Ovary (tissue), 9 donors: ENCODE measurements around the gene NXNL1. TPM values are rescaled to one million over a fixed set of nuclear protein-coding genes. Genes with fewer than 3 reads are reported as not detected.

Experiments used
- DNase-seq, 5 donors: peaks; one replicate each; pipeline ENCODE4 v3.0.0-alpha.2; 2019 to 2020
- H3K27ac ChIP-seq, 2 donors: fragments of 200-600 bp; one replicate each; pipeline versions ENCODE4 v1.5.1 to v1.8.0; 2019 to 2022
- H3K27me3 ChIP-seq: fragments of 200-600 bp; one replicate; pipeline ENCODE4 v1.8.0; 2022
- H3K36me3 ChIP-seq: fragments of 200-600 bp; sonication (generic); one replicate; pipeline ENCODE4 v1.5.1; 2019
- H3K4me1 ChIP-seq: one replicate; pipeline ENCODE4 v1.8.1; 2013; ENCODE audit warnings: mild to moderate bottlenecking, moderate library complexity; ENCODE audit not compliant: insufficient read depth
- H3K4me3 ChIP-seq: fragments of 200-600 bp; sonication (generic); one replicate; pipeline ENCODE4 v1.5.1; 2017
- H3K9me3 ChIP-seq, 2 donors: fragments of 200-600 bp in 1 of 2; sonication (generic) in 1 of 2; one replicate each; pipeline versions ENCODE4 v1.5.1 to v1.8.1; 2013 to 2019; ENCODE audit warnings: mild to moderate bottlenecking in 1 of 2, moderate library complexity in 1 of 2
- EP300 ChIP-seq: sonication (generic); formaldehyde crosslinking; IDR thresholded peaks from one replicate; pipeline ENCODE4 v1.6.1; 2017; ENCODE audit warnings: antibody characterized with exemption
- POLR2A ChIP-seq: fragments of 450-650 bp; IDR thresholded peaks from one replicate; pipeline ENCODE4 v1.6.1; 2017; ENCODE audit warnings: antibody characterized with exemption, mild to moderate bottlenecking, moderate library complexity
- WGBS, 3 donors: extraction: QIAGEN DNeasy Blood & Tissue Kit in 1 of 3; methylation state at CpG; one replicate each; pipeline versions ENCODE4 v1.1.5 to v1.1.7; 2013 to 2017; 5-methylcytosine and 5-hydroxymethylcytosine counted together
- intact Hi-C, 4 donors: fragments of 100-400 bp; cut with DNase I; formaldehyde crosslinking; loops; one replicate each; pipeline versions ENCODE4 v1.11.0 to v1.15.1; 2022 to 2023
- polyA plus RNA-seq, 2 donors: library from polyadenylated mRNA; stranded (reverse); fragments of 200-250 nt in 1 of 2; fragments of 350-450 nt in 1 of 2; fragmentation: Illumina TruSeq in 1 of 2; extraction: RNeasy Lipid Tissue Mini Kit (QIAGEN cat#74804) in 1 of 2; gene quantifications; one replicate each; pipeline ENCODE4 v1.2.3, GENCODE V29; 2013 to 2014
- total RNA-seq, 7 donors: library from RNA; depleted of rRNA in 2 of 7; stranded (reverse); fragments of >200 nt in 2 of 7; fragmentation: NEBNext Ultra II Directional in 3 of 7; extraction: Animal tissue kit (Norgen Biotek cat#: 25700) in 3 of 7; gene quantifications; one replicate each; pipeline versions ENCODE4 v1.1.0 to v1.2.4, GENCODE V29; 2016 to 2023
- TF ChIP-seq, protein P1 (sequence below), 3 donors: fragments of 450-650 bp in 2 of 3; fragments of 200-600 bp in 1 of 3; IDR thresholded peaks; one replicate each; pipeline versions ENCODE4 v1.5.1 to v1.8.0; 2016 to 2022; ENCODE audit warnings: antibody characterized with exemption in 3 of 3, mild to moderate bottlenecking in 1 of 3
- donor health status: DM: no; HTN: no; CAD: no; lungs with moderate emphysema.
- donor health status: DM: no; HTN: no; CAD: no.
- donor health status: Bipolar disorder and iron deficiency.
- donor health status: DM: yes; HTN: yes; CAD: no.
- donor health status: DM: no; HTN: no; CAD: no.
- donor health status: DM: yes; HTN: yes; CAD: no.

Gene NXNL1
- total and polyA plus RNA-seq, 9 donors, result 0.11 TPM; not detected in 8

- intact Hi-C loops, result loop anchor here in 1 of 4 donors (5.0 kb wide), 1 partner anchor 44 kb away; no protein-coding TSS in a partner anchor
- no peak for DNase-seq
- H3K36me3 ChIP-seq, result no peaks in the 10 kb centered on the region
- H3K4me1 ChIP-seq, result peaks cover 3% of the 10 kb centered on the region
- no peaks in the 10 kb centered on the region for H3K9me3 ChIP-seq
- H3K27me3 ChIP-seq, result no peaks in the 10 kb centered on the region
- no peak for TF ChIP-seq POLR2A
- no peak overlapping the region for H3K27ac ChIP-seq
- WGBS, 3 donors, result 85 to 88% (median 87%) methylated on average over 20 of the region's 20 CpGs
- H3K4me3 ChIP-seq, result no peak overlapping the region
These were observed 37.1 kb downstream of the NXNL1 start for GRCh38 chr19:17423429-17424208.

GRCh38 chr19:17421942-17422341, 38.8 kb downstream of the NXNL1 start:
- H3K27me3 ChIP-seq, result no peaks in the 10 kb centered on the region
- intact Hi-C loops, result loop anchor here in 1 of 4 donors (5.0 kb wide), 1 partner anchor 45 kb away; no protein-coding TSS in a partner anchor
- WGBS, 3 donors, result 96 to 98% (median 96%) methylated on average over 4 of the region's 4 CpGs

DNA sequence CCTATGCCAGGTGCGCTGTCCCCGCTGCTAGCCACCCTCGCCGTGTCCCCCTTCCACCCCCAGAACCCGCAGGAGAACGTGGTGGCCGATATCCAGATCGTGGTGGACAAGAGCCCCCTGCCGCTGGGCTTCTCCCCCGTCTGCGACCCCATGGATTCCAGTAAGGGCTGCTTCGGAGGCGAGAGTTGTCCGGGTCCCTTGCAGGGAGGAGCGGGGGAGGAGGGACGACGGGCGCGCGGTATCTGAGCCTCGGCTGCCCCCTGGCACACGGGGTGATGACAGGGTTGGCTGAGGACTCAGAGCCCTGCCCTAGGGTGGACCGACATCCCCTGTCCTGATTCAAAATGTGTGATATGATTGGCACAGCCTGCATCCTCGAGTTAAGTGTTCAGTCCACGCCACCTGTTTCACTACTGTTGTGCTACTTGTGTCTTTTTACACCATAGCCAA, 40.2 kb downstream of the NXNL1 start:
- peak overlapping the region; percentile 75 for H3K4me3 ChIP-seq
- H3K27ac ChIP-seq, result peak overlapping the region in 1 of 2 donors; percentile 31
- H3K27me3 ChIP-seq, result no peaks in the 10 kb centered on the region
- H3K9me3 ChIP-seq, result no peaks in the 10 kb centered on the region
- peak; percentile 55 to 73 (median 71) for DNase-seq
- TF ChIP-seq, protein P1, sequence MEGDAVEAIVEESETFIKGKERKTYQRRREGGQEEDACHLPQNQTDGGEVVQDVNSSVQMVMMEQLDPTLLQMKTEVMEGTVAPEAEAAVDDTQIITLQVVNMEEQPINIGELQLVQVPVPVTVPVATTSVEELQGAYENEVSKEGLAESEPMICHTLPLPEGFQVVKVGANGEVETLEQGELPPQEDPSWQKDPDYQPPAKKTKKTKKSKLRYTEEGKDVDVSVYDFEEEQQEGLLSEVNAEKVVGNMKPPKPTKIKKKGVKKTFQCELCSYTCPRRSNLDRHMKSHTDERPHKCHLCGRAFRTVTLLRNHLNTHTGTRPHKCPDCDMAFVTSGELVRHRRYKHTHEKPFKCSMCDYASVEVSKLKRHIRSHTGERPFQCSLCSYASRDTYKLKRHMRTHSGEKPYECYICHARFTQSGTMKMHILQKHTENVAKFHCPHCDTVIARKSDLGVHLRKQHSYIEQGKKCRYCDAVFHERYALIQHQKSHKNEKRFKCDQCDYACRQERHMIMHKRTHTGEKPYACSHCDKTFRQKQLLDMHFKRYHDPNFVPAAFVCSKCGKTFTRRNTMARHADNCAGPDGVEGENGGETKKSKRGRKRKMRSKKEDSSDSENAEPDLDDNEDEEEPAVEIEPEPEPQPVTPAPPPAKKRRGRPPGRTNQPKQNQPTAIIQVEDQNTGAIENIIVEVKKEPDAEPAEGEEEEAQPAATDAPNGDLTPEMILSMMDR (IDR thresholded peaks at IDR 0.05), result peak in 1 of 3 donors; percentile 20
- no peak for TF ChIP-seq POLR2A
- WGBS, 3 donors, result 4 to 8% (median 4%) methylated on average over 24 to 25 of the region's 25 CpGs
- H3K4me1 ChIP-seq, result peaks cover 3% of the 10 kb centered on the region
- no peaks in the 10 kb centered on the region for H3K36me3 ChIP-seq
- intact Hi-C loops, result loop anchor here in 1 of 4 donors (5.0 kb wide), 1 partner anchor 47 kb away; no protein-coding TSS in a partner anchor

More at GRCh38 chr19:17421942-17422341, 38.8 kb downstream of the NXNL1 start:
- H3K9me3 ChIP-seq, result no peaks in the 10 kb centered on the region
- no peaks in the 10 kb centered on the region for H3K36me3 ChIP-seq
- peaks cover 3% of the 10 kb centered on the region for H3K4me1 ChIP-seq
- TF ChIP-seq POLR2A (no peak), EP300 (no peak)
- TF ChIP-seq, protein P1 (IDR thresholded peaks at IDR 0.05), result no peak
- H3K4me3 ChIP-seq, result no peak overlapping the region
- DNase-seq, result no peak
- H3K27ac ChIP-seq, result no peak overlapping the region

GRCh38 chr19:17419621-17420474, 40.9 kb downstream of the NXNL1 start, which contains the start of gene MVB12A:
MVB12A (plus strand) TSS chr19:17420047; CDS start chr19:17420136, 89 bp downstream.
- Histone ChIP-seq H3K4me1 (peaks cover 3% of the 10 kb centered on the region), H3K27me3 (no peaks in the 10 kb centered on the region), H3K36me3 (no peaks in the 10 kb centered on the region), H3K9me3 (no peaks in the 10 kb centered on the region), H3K4me3 (peak within 1 kb of the TSS; percentile 75), H3K27ac (peak within 1 kb of the TSS; percentile 31 to 77)
- DNase-seq, result peak; percentile 97 to 98 (median 97)
- TF ChIP-seq, protein P1 (IDR thresholded peaks at IDR 0.05), result no peak
- TF ChIP-seq EP300, result peak; percentile 80
- peak; percentile 35 for TF ChIP-seq POLR2A
- WGBS, 3 donors, result 0 to 1% (median 0%) methylated on average over 41 to 85 of the region's 85 CpGs
- intact Hi-C loops, result loop anchor here in 1 of 4 donors (5.0 kb wide), 1 partner anchor 47 kb away; no protein-coding TSS in a partner anchor
